GM12874 (cell line): Measurements from ENCODE around the gene SPSB3.

Experiments used
- CTCF ChIP-seq: IDR thresholded peaks from 2 replicates; pipeline ENCODE4 v1.5.1; 2011; ENCODE audit warnings: low read depth, mild to moderate bottlenecking, control low read depth, low read length, moderate library complexity; ENCODE audit not compliant: insufficient read depth

Gene SPSB3

GRCh38 chr16:1731603-1732002 lies 50.8 kb downstream of the SPSB3 start:
- no peak for TF ChIP-seq CTCF

DNA sequence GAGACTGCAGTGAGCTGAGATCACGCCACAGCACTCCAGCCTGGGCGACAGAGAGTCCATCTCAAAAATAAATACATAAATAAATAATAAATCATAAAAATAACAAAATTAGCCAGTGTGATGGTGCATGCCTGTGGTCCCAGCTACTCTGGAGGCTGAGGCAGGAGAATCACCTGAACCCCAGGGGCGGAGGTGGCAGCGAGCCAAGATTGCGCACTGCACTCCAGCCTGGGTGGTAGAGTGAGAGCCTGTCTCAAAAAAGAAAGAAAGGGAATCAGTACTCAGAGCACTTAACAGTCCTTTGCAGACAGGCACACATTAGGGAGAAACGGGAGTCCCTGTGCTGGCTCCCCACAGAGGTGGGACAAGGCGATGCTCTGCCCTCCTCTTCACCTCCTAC lies 51.3 kb downstream of the SPSB3 start:
- no peak for TF ChIP-seq CTCF

DNA sequence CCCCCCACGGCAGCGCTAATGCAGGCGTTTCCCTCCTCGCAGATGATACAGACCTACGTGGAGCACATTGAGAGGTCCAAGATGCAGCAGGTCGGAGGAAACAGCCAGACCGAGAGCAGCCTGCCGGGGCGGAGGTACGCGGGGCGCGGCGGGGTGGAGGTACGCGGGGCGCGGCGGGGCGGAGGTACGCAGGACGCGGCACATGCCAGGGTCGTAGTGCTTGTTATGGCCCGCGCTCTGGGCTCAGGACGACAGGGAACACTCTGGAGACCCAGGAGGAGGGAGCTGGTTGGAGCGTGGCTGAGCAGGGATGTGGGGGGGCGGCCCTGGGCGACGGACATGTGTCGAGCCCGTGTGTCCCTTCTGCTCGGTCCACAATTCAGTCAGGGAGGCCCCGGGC lies 52.9 kb downstream of the SPSB3 start:
- no peak for TF ChIP-seq CTCF

- no peak for TF ChIP-seq CTCF
Observed at GRCh38 chr16:1729026-1729425, 53.3 kb downstream of the SPSB3 start.

GRCh38 chr16:1727651-1728624 lies 54.4 kb downstream of the SPSB3 start:
- no peak for TF ChIP-seq CTCF
